ENCODE results near the gene RBM39. TPM values are rescaled to one million over a fixed set of nuclear protein-coding genes. Genes with fewer than 3 reads are reported as not detected.

The RBM39 gene
- total and polyA plus RNA-seq, 10 of the 15 experiments (the other 5 are each of a cell fraction or from before 2014, with no cell fraction given), result 135 to 280 (median 217) TPM

DNA sequence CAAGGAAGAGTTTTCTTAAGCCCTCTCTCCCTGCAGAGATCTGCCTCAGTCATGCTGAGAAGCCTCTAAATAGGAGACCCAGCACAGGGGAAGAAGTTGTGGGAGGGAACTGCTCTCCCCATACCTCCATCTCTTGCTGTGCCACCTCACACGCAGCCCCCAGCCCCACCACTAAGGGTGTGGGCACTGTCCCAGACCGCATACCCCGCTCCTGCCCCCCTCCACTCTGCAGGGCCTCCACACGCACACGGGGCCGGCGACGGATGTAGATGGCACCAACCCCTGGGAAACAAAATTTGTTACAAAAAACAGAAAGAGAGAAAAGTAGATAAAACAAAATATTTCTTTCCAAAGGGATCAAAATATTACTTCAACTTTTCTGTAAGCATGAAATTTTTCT is 67.1 kb downstream of the RBM39 start:
- Histone ChIP-seq H3K4me1 (ENCODE audit: control insufficient read depth, insufficient read depth, low read length) (no peaks in the 10 kb centered on the region), H3K4me2 (ENCODE audit: control insufficient read depth, insufficient read depth) (no peak overlapping the region), H3K27me3 (replicated peaks in 1 of 2; ENCODE audit: control insufficient read depth in 2 of 2, insufficient read depth in 2 of 2, low read length in 1 of 2) (no peaks in the 10 kb centered on the region), H3K27ac (ENCODE audit: control insufficient read depth, insufficient read depth) (no peak overlapping the region), H4K20me1 (ENCODE audit: control insufficient read depth, insufficient read depth) (no peaks in the 10 kb centered on the region), H2AFZ (ENCODE audit: control insufficient read depth, low read depth, low read length) (no peak overlapping the region), H3K9ac (ENCODE audit: control insufficient read depth, insufficient read depth, low read length) (no peak overlapping the region), H3K9me3 (replicated peaks; ENCODE audit: control insufficient read depth, insufficient read depth, low read length) (no peaks in the 10 kb centered on the region), H3K79me2 (ENCODE audit: control insufficient read depth, insufficient read depth, low read length) (no peaks in the 10 kb centered on the region), H3K4me3 (no peak overlapping the region), H3K36me3 (ENCODE audit: control insufficient read depth in 2 of 2, insufficient read depth in 2 of 2, low read length in 1 of 2) (peaks cover 0 to 6% of the 10 kb centered on the region in 2 experiments; a peak in 2 of 4 replicates)
- in situ Hi-C loops (cut with MboI) (no loop called here), intact Hi-C loops (cut with micrococcal nuclease; ENCODE audit: unreplicated experiment) (no loop called here)
- ChIA-PET CTCF (no interaction called here), POLR2A (interaction anchor here (1.1 kb wide), 1 partner anchor 9 kb away, joined by 4 read pairs; no protein-coding TSS in a partner anchor), SMC1A (ENCODE audit: uncharacterized antibody, unreplicated experiment) (interaction anchor here (0.8 kb wide), 1 partner anchor 27 kb away, joined by 3 read pairs; no protein-coding TSS in a partner anchor), RAD21 (ENCODE audit: unreplicated experiment) (no interaction called here)
- no peak for DNase-seq (ENCODE audit: low read depth, low spot score)
- no TSS peak for BruUV-seq (replicated peaks)
- FAIRE-seq, result no peak
- WGBS (ENCODE audit: insufficient coverage, insufficient replicate concordance, low lambda C conversion rate, missing lambda C conversion rate), result 88% methylated on average over 8 of the region's 8 CpGs
- no peak for ATAC-seq
- TF ChIP-seq TAF1 (IDR thresholded peaks at IDR 0.05; ENCODE audit: borderline replicate concordance, low read depth, low read length) (no peak), GABPA (IDR thresholded peaks at IDR 0.05; ENCODE audit: low read depth) (no peak), ZNF217 (IDR thresholded peaks at IDR 0.05) (no peak), MEF2B (IDR thresholded peaks at IDR 0.05; ENCODE audit: partially characterized antibody, poor library complexity, severe bottlenecking) (no peak)
- TF ChIP-seq, protein P1, sequence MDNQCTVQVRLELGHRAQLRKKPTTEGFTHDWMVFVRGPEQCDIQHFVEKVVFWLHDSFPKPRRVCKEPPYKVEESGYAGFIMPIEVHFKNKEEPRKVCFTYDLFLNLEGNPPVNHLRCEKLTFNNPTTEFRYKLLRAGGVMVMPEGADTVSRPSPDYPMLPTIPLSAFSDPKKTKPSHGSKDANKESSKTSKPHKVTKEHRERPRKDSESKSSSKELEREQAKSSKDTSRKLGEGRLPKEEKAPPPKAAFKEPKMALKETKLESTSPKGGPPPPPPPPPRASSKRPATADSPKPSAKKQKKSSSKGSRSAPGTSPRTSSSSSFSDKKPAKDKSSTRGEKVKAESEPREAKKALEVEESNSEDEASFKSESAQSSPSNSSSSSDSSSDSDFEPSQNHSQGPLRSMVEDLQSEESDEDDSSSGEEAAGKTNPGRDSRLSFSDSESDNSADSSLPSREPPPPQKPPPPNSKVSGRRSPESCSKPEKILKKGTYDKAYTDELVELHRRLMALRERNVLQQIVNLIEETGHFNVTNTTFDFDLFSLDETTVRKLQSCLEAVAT (IDR thresholded peaks at IDR 0.05), result no peak
- TF ChIP-seq, protein P2, sequence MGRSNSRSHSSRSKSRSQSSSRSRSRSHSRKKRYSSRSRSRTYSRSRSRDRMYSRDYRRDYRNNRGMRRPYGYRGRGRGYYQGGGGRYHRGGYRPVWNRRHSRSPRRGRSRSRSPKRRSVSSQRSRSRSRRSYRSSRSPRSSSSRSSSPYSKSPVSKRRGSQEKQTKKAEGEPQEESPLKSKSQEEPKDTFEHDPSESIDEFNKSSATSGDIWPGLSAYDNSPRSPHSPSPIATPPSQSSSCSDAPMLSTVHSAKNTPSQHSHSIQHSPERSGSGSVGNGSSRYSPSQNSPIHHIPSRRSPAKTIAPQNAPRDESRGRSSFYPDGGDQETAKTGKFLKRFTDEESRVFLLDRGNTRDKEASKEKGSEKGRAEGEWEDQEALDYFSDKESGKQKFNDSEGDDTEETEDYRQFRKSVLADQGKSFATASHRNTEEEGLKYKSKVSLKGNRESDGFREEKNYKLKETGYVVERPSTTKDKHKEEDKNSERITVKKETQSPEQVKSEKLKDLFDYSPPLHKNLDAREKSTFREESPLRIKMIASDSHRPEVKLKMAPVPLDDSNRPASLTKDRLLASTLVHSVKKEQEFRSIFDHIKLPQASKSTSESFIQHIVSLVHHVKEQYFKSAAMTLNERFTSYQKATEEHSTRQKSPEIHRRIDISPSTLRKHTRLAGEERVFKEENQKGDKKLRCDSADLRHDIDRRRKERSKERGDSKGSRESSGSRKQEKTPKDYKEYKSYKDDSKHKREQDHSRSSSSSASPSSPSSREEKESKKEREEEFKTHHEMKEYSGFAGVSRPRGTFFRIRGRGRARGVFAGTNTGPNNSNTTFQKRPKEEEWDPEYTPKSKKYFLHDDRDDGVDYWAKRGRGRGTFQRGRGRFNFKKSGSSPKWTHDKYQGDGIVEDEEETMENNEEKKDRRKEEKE (IDR thresholded peaks at IDR 0.05), result no peak

All from GM12878 (cell line).